ENCODE results near the gene LPCAT1. TPM values are rescaled to one million over a fixed set of nuclear protein-coding genes. Genes with fewer than 3 reads are reported as not detected.

The LPCAT1 gene
- total RNA-seq, 1 donor from 2014 or later, result 41.9 TPM

GRCh38 chr5:1437876-1438559 is 85.7 kb downstream of the LPCAT1 start:
- no peak for FAIRE-seq
- peaks cover 20% of the 10 kb centered on the region for H3K9me3 Mint-ChIP-seq (ENCODE audit: unreplicated experiment)
- no peaks in the 10 kb centered on the region for H3K4me1 ChIP-seq (ENCODE audit: insufficient read depth, low read length)
- no peak overlapping the region for H3K4me3 Mint-ChIP-seq (ENCODE audit: unreplicated experiment)
- peaks cover 2% of the 10 kb centered on the region for H3K36me3 Mint-ChIP-seq (ENCODE audit: low read depth, unreplicated experiment)
- peaks cover 5% of the 10 kb centered on the region for H3K9me3 ChIP-seq (ENCODE audit: insufficient read depth, low read depth, low read length)
- H2AFZ ChIP-seq (ENCODE audit: low read depth, low read length), result no peak overlapping the region
- no peaks in the 10 kb centered on the region for H4K20me1 ChIP-seq (ENCODE audit: insufficient read depth, low read length)
- no peaks in the 10 kb centered on the region for H3K36me3 ChIP-seq (ENCODE audit: insufficient read depth, low read length)
- DNase-seq (ENCODE audit: low read depth), result no peak
- no peak overlapping the region for H3K9ac ChIP-seq (ENCODE audit: low read length)
- H3K27me3 ChIP-seq (ENCODE audit: insufficient read depth, low read length), result peaks cover 7% of the 10 kb centered on the region
- peaks cover 48% of the 10 kb centered on the region for H3K27me3 Mint-ChIP-seq (ENCODE audit: low read depth, unreplicated experiment)
- no peak overlapping the region for H3K4me3 ChIP-seq (ENCODE audit: insufficient read depth, low read depth, low read length)
- no peaks in the 10 kb centered on the region for H3K79me2 ChIP-seq (ENCODE audit: insufficient read depth, low read length)
- H3K27ac ChIP-seq (ENCODE audit: low read depth, low read length), result no peak overlapping the region
- H3K4me2 ChIP-seq (ENCODE audit: low read length), result no peak overlapping the region
- no peak for TF ChIP-seq EZH2 (IDR thresholded peaks at IDR 0.05; ENCODE audit: insufficient read depth, low read length)
- TF ChIP-seq, protein P1, sequence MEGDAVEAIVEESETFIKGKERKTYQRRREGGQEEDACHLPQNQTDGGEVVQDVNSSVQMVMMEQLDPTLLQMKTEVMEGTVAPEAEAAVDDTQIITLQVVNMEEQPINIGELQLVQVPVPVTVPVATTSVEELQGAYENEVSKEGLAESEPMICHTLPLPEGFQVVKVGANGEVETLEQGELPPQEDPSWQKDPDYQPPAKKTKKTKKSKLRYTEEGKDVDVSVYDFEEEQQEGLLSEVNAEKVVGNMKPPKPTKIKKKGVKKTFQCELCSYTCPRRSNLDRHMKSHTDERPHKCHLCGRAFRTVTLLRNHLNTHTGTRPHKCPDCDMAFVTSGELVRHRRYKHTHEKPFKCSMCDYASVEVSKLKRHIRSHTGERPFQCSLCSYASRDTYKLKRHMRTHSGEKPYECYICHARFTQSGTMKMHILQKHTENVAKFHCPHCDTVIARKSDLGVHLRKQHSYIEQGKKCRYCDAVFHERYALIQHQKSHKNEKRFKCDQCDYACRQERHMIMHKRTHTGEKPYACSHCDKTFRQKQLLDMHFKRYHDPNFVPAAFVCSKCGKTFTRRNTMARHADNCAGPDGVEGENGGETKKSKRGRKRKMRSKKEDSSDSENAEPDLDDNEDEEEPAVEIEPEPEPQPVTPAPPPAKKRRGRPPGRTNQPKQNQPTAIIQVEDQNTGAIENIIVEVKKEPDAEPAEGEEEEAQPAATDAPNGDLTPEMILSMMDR (IDR thresholded peaks at IDR 0.05; ENCODE audit: insufficient read depth, low read depth, low read length), result no peak
- no peak overlapping the region for H3K27ac Mint-ChIP-seq (ENCODE audit: unreplicated experiment)
- peaks cover 7% of the 10 kb centered on the region for H3K4me1 Mint-ChIP-seq (ENCODE audit: low read depth, unreplicated experiment)

- H3K36me3 Mint-ChIP-seq (ENCODE audit: low read depth, unreplicated experiment), result peaks cover 5% of the 10 kb centered on the region
- H3K27ac Mint-ChIP-seq (ENCODE audit: unreplicated experiment), result peak overlapping the region; percentile 60
- H3K4me1 ChIP-seq (ENCODE audit: insufficient read depth, low read length), result no peaks in the 10 kb centered on the region
- no peak overlapping the region for H3K4me3 Mint-ChIP-seq (ENCODE audit: unreplicated experiment)
- no peak for DNase-seq (ENCODE audit: low read depth)
- no peak overlapping the region for H3K27ac ChIP-seq (ENCODE audit: low read depth, low read length)
- peaks cover 7% of the 10 kb centered on the region for H3K4me1 Mint-ChIP-seq (ENCODE audit: low read depth, unreplicated experiment)
- peaks cover 3% of the 10 kb centered on the region for H3K27me3 ChIP-seq (ENCODE audit: insufficient read depth, low read length)
- peaks cover 23% of the 10 kb centered on the region for H3K9me3 Mint-ChIP-seq (ENCODE audit: unreplicated experiment)
- H3K4me2 ChIP-seq (ENCODE audit: low read length), result no peak overlapping the region
- H4K20me1 ChIP-seq (ENCODE audit: insufficient read depth, low read length), result no peaks in the 10 kb centered on the region
- H3K9ac ChIP-seq (ENCODE audit: low read length), result no peak overlapping the region
- FAIRE-seq, result no peak
- no peaks in the 10 kb centered on the region for H3K79me2 ChIP-seq (ENCODE audit: insufficient read depth, low read length)
- H3K36me3 ChIP-seq (ENCODE audit: insufficient read depth, low read length), result no peaks in the 10 kb centered on the region
- H3K9me3 ChIP-seq (ENCODE audit: insufficient read depth, low read depth, low read length), result peaks cover 7% of the 10 kb centered on the region
- TF ChIP-seq EZH2 (IDR thresholded peaks at IDR 0.05; ENCODE audit: insufficient read depth, low read length), result no peak
- no peak overlapping the region for H2AFZ ChIP-seq (ENCODE audit: low read depth, low read length)
- peaks cover 48% of the 10 kb centered on the region for H3K27me3 Mint-ChIP-seq (ENCODE audit: low read depth, unreplicated experiment)
- H3K4me3 ChIP-seq (ENCODE audit: insufficient read depth, low read depth, low read length), result no peak overlapping the region
Observed at GRCh38 chr5:1437226-1437829, 86.4 kb downstream of the LPCAT1 start.

GRCh38 chr5:1436681-1437080 is 87.1 kb downstream of the LPCAT1 start:
- no peak overlapping the region for H3K27ac ChIP-seq (ENCODE audit: low read depth, low read length)
- H3K36me3 ChIP-seq (ENCODE audit: insufficient read depth, low read length), result no peaks in the 10 kb centered on the region
- H3K4me1 ChIP-seq (ENCODE audit: insufficient read depth, low read length), result no peaks in the 10 kb centered on the region
- peaks cover 3% of the 10 kb centered on the region for H3K27me3 ChIP-seq (ENCODE audit: insufficient read depth, low read length)
- H3K4me2 ChIP-seq (ENCODE audit: low read length), result no peak overlapping the region
- Mint-ChIP-seq H3K4me3 (ENCODE audit: unreplicated experiment) (no peak overlapping the region), H3K27ac (ENCODE audit: unreplicated experiment) (peak overlapping the region; percentile 38), H3K4me1 (ENCODE audit: low read depth, unreplicated experiment) (peaks cover 7% of the 10 kb centered on the region), H3K9me3 (ENCODE audit: unreplicated experiment) (peaks cover 24% of the 10 kb centered on the region), H3K27me3 (ENCODE audit: low read depth, unreplicated experiment) (peaks cover 48% of the 10 kb centered on the region), H3K36me3 (ENCODE audit: low read depth, unreplicated experiment) (peaks cover 5% of the 10 kb centered on the region)
- no peak for TF ChIP-seq EZH2 (IDR thresholded peaks at IDR 0.05; ENCODE audit: insufficient read depth, low read length)
- TF ChIP-seq, protein P1 (IDR thresholded peaks at IDR 0.05; ENCODE audit: insufficient read depth, low read depth, low read length), result no peak
- no peak for FAIRE-seq
- peaks cover 7% of the 10 kb centered on the region for H3K9me3 ChIP-seq (ENCODE audit: insufficient read depth, low read depth, low read length)
- no peak overlapping the region for H2AFZ ChIP-seq (ENCODE audit: low read depth, low read length)
- no peaks in the 10 kb centered on the region for H4K20me1 ChIP-seq (ENCODE audit: insufficient read depth, low read length)
- H3K4me3 ChIP-seq (ENCODE audit: insufficient read depth, low read depth, low read length), result no peak overlapping the region
- no peak overlapping the region for H3K9ac ChIP-seq (ENCODE audit: low read length)
- H3K79me2 ChIP-seq (ENCODE audit: insufficient read depth, low read length), result no peaks in the 10 kb centered on the region
- DNase-seq (ENCODE audit: low read depth), result no peak
